Kidney (tissue), 14 donors: Measurements from ENCODE around the gene CDK5RAP3. TPM values are rescaled to one million over a fixed set of nuclear protein-coding genes. Genes with fewer than 3 reads are reported as not detected.
"Not testable (repeated sequence)": the region's sequence is repeated elsewhere in the genome, so short reads cannot be mapped to it uniquely, and the experiment has no call there.

Experiments used
- DNase-seq, 5 donors: peaks; one replicate each; pipeline ENCODE4 v3.0.0-alpha.2; 2013 to 2020
- FAIRE-seq: peaks from 2 replicates; lab custom pipeline; 2012; peaks lifted over from hg19 to GRCh38; lab: Jason Lieb, UNC
- H3K27ac ChIP-seq, 2 donors: one replicate each; pipeline ENCODE4 v1.7.0; 2013; ENCODE audit warnings: low read depth in 2 of 2, low read length in 2 of 2, inconsistent platforms in 1 of 2
- H3K27me3 ChIP-seq: one replicate; pipeline ENCODE4 v1.7.1; 2013; ENCODE audit warnings: low read length, inconsistent platforms; ENCODE audit not compliant: control insufficient read depth, insufficient read depth
- H3K36me3 ChIP-seq, 3 donors: one replicate each; pipeline versions ENCODE4 v1.7.0 to v1.7.1; 2013; ENCODE audit warnings: low read length in 3 of 3, control low read depth in 1 of 3, inconsistent platforms in 1 of 3; ENCODE audit not compliant: insufficient read depth in 3 of 3, control insufficient read depth in 2 of 3
- H3K4me1 ChIP-seq, 3 donors: one replicate each; pipeline versions ENCODE4 v1.7.0 to v1.7.1; 2013; ENCODE audit warnings: low read length in 3 of 3, inconsistent platforms in 1 of 3, low read depth in 1 of 3; ENCODE audit not compliant: control insufficient read depth in 2 of 3, insufficient read depth in 2 of 3
- H3K4me3 ChIP-seq, 3 donors: one replicate each; pipeline versions ENCODE4 v1.7.0 to v1.8.1; 2013; ENCODE audit warnings: low read length in 3 of 3, control low read depth in 1 of 3, inconsistent platforms in 1 of 3
- H3K9ac ChIP-seq, 3 donors: one replicate each; pipeline versions ENCODE4 v1.7.0 to v1.7.1; 2013; ENCODE audit warnings: low read length in 3 of 3, control low read depth in 1 of 3, inconsistent platforms in 1 of 3
- H3K9me3 ChIP-seq, 3 donors: one replicate each; pipeline versions ENCODE4 v1.7.0 to v1.7.1; 2013; ENCODE audit warnings: low read length in 3 of 3, control low read depth in 1 of 3, inconsistent platforms in 1 of 3; ENCODE audit not compliant: control insufficient read depth in 2 of 3, insufficient read depth in 1 of 3
- CTCF ChIP-seq: IDR thresholded peaks from 3 replicates; pipeline ENCODE4 v1.5.1; 2012; ENCODE audit warnings: mild to moderate bottlenecking, moderate library complexity, borderline replicate concordance; ENCODE audit not compliant: insufficient read depth; ENCODE audit errors: extremely low read depth
- intact Hi-C: fragments of 100-400 bp; cut with DNase I; formaldehyde crosslinking; loops from one replicate; pipeline ENCODE4 v1.11.1; 2022
- polyA plus RNA-seq: library from polyadenylated mRNA; stranded (reverse); fragments of 350-450 nt; fragmentation: Illumina TruSeq; extraction: RNeasy Lipid Tissue Mini Kit (QIAGEN cat#74804); gene quantifications from one replicate; pipeline ENCODE4 v1.2.3, GENCODE V29; 2014; ENCODE audit warnings: low read depth, low replicate concordance; ENCODE audit not compliant: insufficient read depth
- total RNA-seq: library from RNA; stranded (reverse); fragmentation: NEBNext Ultra II Directional; extraction: Animal tissue kit (Norgen Biotek cat#: 25700); gene quantifications from one replicate; pipeline ENCODE4 v1.2.1, GENCODE V29; 2021
- donor health status: control.
- donor health status: control.
- donor health status: control.
- donor health status: control.
- donor health status: control.
- donor health status: DM: yes; HTN: yes; CAD: no.
- donor health status: Normal renal cell carcinoma (clear cell type).

The CDK5RAP3 gene
- total and polyA plus RNA-seq, 2 donors from 2014 or later = 140 to 208 TPM

- H3K27me3 ChIP-seq = no peaks in the 10 kb centered on the region
- FAIRE-seq (no peak), DNase-seq (no peak)
- intact Hi-C loops = loop anchor here (10.0 kb wide), 1 partner anchor 169 kb away; the partner anchor contains the start of gene SCRN2
- no peak overlapping the region for H3K9ac ChIP-seq
- no peak overlapping the region for H3K27ac ChIP-seq
- TF ChIP-seq CTCF = no peak
- no peak overlapping the region for H3K4me3 ChIP-seq
- H3K9me3 ChIP-seq = no peaks in the 10 kb centered on the region
- H3K36me3 ChIP-seq = no peaks in the 10 kb centered on the region
- peaks cover 0 to 2% (median 2%) of the 10 kb centered on the region in 3 donors for H3K4me1 ChIP-seq
Measured at GRCh38 chr17:48013876-48014594, 43.1 kb downstream of the CDK5RAP3 start.

DNA sequence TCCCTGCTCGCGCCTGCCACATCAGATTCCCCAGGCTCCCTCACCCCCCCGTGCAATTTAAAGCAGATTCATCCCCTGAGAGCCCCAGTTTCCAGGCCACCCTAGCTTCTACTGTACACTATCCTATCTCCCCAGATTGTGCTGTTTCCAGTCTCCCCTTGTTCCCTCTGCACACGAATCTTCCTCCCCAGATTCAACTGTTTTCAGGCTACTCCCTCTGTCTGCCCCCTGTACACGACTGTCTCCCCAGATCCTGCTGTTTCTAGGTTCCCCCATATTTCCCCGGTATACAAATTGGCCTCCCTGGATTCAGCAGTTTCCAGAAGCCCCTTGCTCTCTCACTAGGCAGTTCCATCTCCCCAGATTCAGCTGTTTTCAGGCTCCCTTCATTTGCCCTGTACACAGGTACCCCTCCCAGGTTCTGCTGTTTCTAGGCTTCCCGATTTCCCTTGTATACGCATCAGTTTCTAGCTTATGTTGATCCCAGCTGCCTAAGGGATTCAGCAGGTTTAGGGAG lies 43.7 kb downstream of the CDK5RAP3 start:
- intact Hi-C loops = loop anchor here (10.0 kb wide), 1 partner anchor 170 kb away; the partner anchor contains the start of gene SCRN2

GRCh38 chr17:48016112-48016511 lies 45.2 kb downstream of the CDK5RAP3 start:
- no peak for FAIRE-seq
- H3K27ac ChIP-seq = no peak overlapping the region
- peaks cover 0 to 2% (median 2%) of the 10 kb centered on the region in 3 donors for H3K4me1 ChIP-seq
- H3K9ac ChIP-seq = no peak overlapping the region
- H3K9me3 ChIP-seq = no peaks in the 10 kb centered on the region
- no peaks in the 10 kb centered on the region for H3K27me3 ChIP-seq
- no peak for TF ChIP-seq CTCF
- no peak overlapping the region for H3K4me3 ChIP-seq
- intact Hi-C loops = loop anchor here (10.0 kb wide), 1 partner anchor 171 kb away; the partner anchor contains the start of gene SCRN2
- DNase-seq = no peak
- no peaks in the 10 kb centered on the region for H3K36me3 ChIP-seq

More for the DNA sequence above, 43.7 kb downstream of the CDK5RAP3 start:
- no peak for FAIRE-seq
- no peak overlapping the region for H3K27ac ChIP-seq
- H3K9ac ChIP-seq = no peak overlapping the region
- no peaks in the 10 kb centered on the region for H3K36me3 ChIP-seq
- peak in 3 of 5 donors; percentile 33 to 60 (median 56) for DNase-seq
- no peaks in the 10 kb centered on the region for H3K9me3 ChIP-seq
- H3K4me3 ChIP-seq = no peak overlapping the region
- no peak for TF ChIP-seq CTCF
- peaks cover 0 to 2% (median 2%) of the 10 kb centered on the region in 3 donors for H3K4me1 ChIP-seq
- H3K27me3 ChIP-seq = no peaks in the 10 kb centered on the region

GRCh38 chr17:48017817-48018158 lies 46.9 kb downstream of the CDK5RAP3 start:
- H3K27me3 ChIP-seq, FAIRE-seq, H3K27ac ChIP-seq, DNase-seq, H3K9me3 ChIP-seq, H3K9ac ChIP-seq, H3K4me3 ChIP-seq, H3K4me1 ChIP-seq, H3K36me3 ChIP-seq: not testable (repeated sequence)
- intact Hi-C loops = loop anchor here (10.0 kb wide), 1 partner anchor 173 kb away; the partner anchor contains the start of gene SCRN2
